ENCODE data around the gene SRRM1. TPM values are rescaled to one million over a fixed set of nuclear protein-coding genes. Genes with fewer than 3 reads are reported as not detected.

SRRM1 gene
- total and polyA plus RNA-seq, 2 of the 8 experiments (the other 6 are each of a cell fraction or from before 2014, with no cell fraction given) = 77.1 to 255 TPM

DNA sequence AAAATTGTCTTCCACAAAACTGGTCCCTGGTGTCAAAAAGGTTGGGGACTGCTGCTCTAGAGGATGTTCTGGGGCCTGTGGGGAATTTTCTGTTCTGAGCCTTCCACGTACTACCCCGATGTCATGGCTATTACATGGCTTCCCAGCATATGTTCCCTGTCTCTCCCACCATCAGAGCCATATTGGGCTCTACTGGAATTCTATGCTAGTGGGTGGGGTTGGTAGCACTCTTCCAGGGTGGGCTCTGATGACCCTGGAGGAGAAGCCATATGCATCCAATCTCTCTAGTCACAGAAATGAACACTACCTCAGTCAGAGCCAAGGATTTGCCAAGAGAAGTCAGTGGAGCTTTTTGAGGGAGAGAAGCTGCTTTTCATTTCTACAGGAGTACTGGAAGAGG is 47.9 kb downstream of the SRRM1 start:
- Histone ChIP-seq H4K8ac (ENCODE audit: extremely low read depth, insufficient read depth, low read length) (no peak overlapping the region), H4K20me1 (replicated peaks in 1 of 2; ENCODE audit: control insufficient read depth in 1 of 2, insufficient read depth in 2 of 2, low read length in 2 of 2) (no peaks in the 10 kb centered on the region), H2AFZ (ENCODE audit: low read length) (no peak overlapping the region), H3K18ac (ENCODE audit: extremely low read depth, low read length) (no peak overlapping the region), H3K4ac (replicated peaks; ENCODE audit: insufficient read length, low read depth, low read length) (no peak overlapping the region), H3K56ac (replicated peaks; ENCODE audit: insufficient read length, low read depth, low read length) (no peak overlapping the region), H3K23me2 (ENCODE audit: low read depth, low read length) (no peaks in the 10 kb centered on the region), H2BK20ac (ENCODE audit: low read length) (no peak overlapping the region), H2BK12ac (ENCODE audit: low read depth, low read length) (no peak overlapping the region), H3K23ac (ENCODE audit: insufficient read length) (no peak overlapping the region), H2BK15ac (ENCODE audit: low read length) (no peak overlapping the region), H3K27ac (ENCODE audit: low read depth, low read length) (no peak overlapping the region), H2BK5ac (ENCODE audit: low read depth, low read length) (no peak overlapping the region), H3K36me3 (ENCODE audit: control insufficient read depth in 2 of 4, insufficient read depth in 4 of 4, low read length in 3 of 4) (no peaks in the 10 kb centered on the region), H3K79me2 (ENCODE audit: control insufficient read depth in 1 of 2, insufficient read depth in 2 of 2, low read length in 2 of 2) (no peaks in the 10 kb centered on the region), H3K4me3 (ENCODE audit: extremely low read depth in 1 of 4, insufficient read depth in 2 of 4, low read depth in 3 of 4, low read length in 4 of 4) (no peak overlapping the region), H2AK5ac (ENCODE audit: low read depth, low read length) (no peak overlapping the region), H3K9me3 (ENCODE audit: insufficient read depth in 2 of 2, low read depth in 1 of 2, low read length in 1 of 2) (peaks cover 4 to 8% of the 10 kb centered on the region in 2 experiments; a peak in 3 of 4 replicates), H2BK120ac (replicated peaks; ENCODE audit: low read depth, low read length) (no peak overlapping the region), H4K5ac (ENCODE audit: insufficient read length, low read depth, low read length) (no peak overlapping the region), H3K79me1 (ENCODE audit: low read depth, low read length) (no peaks in the 10 kb centered on the region), H4K91ac (replicated peaks; ENCODE audit: insufficient read length, low read length) (no peak overlapping the region), H3K9ac (replicated peaks in 1 of 4; ENCODE audit: extremely low read depth in 1 of 4, low read depth in 3 of 4, low read length in 3 of 4) (no peak overlapping the region), H3K14ac (ENCODE audit: insufficient read length) (no peak overlapping the region), H3K4me2 (ENCODE audit: insufficient read depth in 1 of 2, low read depth in 2 of 2, low read length in 2 of 2) (no peak overlapping the region), H3K27me3 (replicated peaks in 1 of 4; ENCODE audit: control insufficient read depth in 3 of 4, extremely low read depth in 1 of 4, insufficient read depth in 3 of 4, low read length in 3 of 4) (no peaks in the 10 kb centered on the region), H3K4me1 (replicated peaks in 1 of 4; ENCODE audit: control insufficient read depth in 3 of 4, insufficient read depth in 4 of 4, low read length in 3 of 4) (peaks cover 0 to 2% (median 1%) of the 10 kb centered on the region in 4 experiments; a peak in 2 of 7 replicates)
- ChIA-PET POLR2A (ENCODE audit: partially characterized antibody) (interaction anchor here (1.2 kb wide), 1 partner anchor 39 kb away, joined by 3 read pairs; no protein-coding TSS in a partner anchor), CTCF (ENCODE audit: partially characterized antibody) (interaction anchor here (14.7 kb wide), 1 partner anchor 136 kb away, joined by 247 read pairs; no protein-coding TSS in a partner anchor)
- 64% methylated on average over 2 of the region's 2 CpGs; no CpG with 5 or more reads in 1 of the 2 experiments for WGBS, 2 experiments (ENCODE audit: extremely low coverage in 1 of 2, insufficient coverage in 1 of 2, insufficient read length in 1 of 2, insufficient replicate concordance in 2 of 2, low coverage in 1 of 2, low lambda C conversion rate in 2 of 2, missing lambda C conversion rate in 1 of 2)
- FAIRE-seq (no peak), DNase-seq (ENCODE audit: low read depth in 1 of 2, low spot score in 2 of 2) (no peak)
- TF ChIP-seq JUND (IDR thresholded peaks at IDR 0.05; ENCODE audit: low read length) (no peak), EP300 (IDR thresholded peaks at IDR 0.05; ENCODE audit: borderline replicate concordance in 1 of 2, low read depth in 2 of 2, low read length in 2 of 2) (no peak)

Measured in H1 (cell line).